Liver (tissue), 9 donors: Measurements from ENCODE around the gene ANKRD17. TPM values are rescaled to one million over a fixed set of nuclear protein-coding genes. Genes with fewer than 3 reads are reported as not detected.

Experiments
- DNase-seq: peaks from one replicate; pipeline ENCODE4 v3.0.0-alpha.2; 2017; ENCODE audit warnings: low spot score
- H3K27ac ChIP-seq, 2 donors: one replicate each; pipeline ENCODE4 v1.7.0; 2013; ENCODE audit warnings: inconsistent platforms in 2 of 2, low read length in 2 of 2, control low read depth in 1 of 2, low read depth in 1 of 2, mild to moderate bottlenecking in 1 of 2
- H3K27me3 ChIP-seq, 4 donors: one replicate each; pipeline versions ENCODE4 v1.6.1 to v1.7.0; 2013; ENCODE audit warnings: low read length in 3 of 4, inconsistent platforms in 1 of 4, mild to moderate bottlenecking in 1 of 4, moderate library complexity in 1 of 4; ENCODE audit not compliant: control insufficient read depth in 4 of 4, insufficient read depth in 4 of 4
- H3K36me3 ChIP-seq, 4 donors: one replicate each; pipeline versions ENCODE4 v1.6.1 to v1.7.0; 2013; ENCODE audit warnings: low read length in 3 of 4, mild to moderate bottlenecking in 3 of 4, low read depth in 1 of 4, moderate library complexity in 1 of 4; ENCODE audit not compliant: control insufficient read depth in 4 of 4, insufficient read depth in 3 of 4
- H3K4me1 ChIP-seq, 4 donors: one replicate each; pipeline versions ENCODE4 v1.6.1 to v1.7.0; 2013; ENCODE audit warnings: low read length in 3 of 4, mild to moderate bottlenecking in 3 of 4, moderate library complexity in 1 of 4; ENCODE audit not compliant: control insufficient read depth in 4 of 4, insufficient read depth in 4 of 4
- H3K4me3 ChIP-seq, 3 donors: one replicate each; pipeline versions ENCODE4 v1.6.1 to v1.7.0; 2013; ENCODE audit warnings: low read length in 3 of 3, control low read depth in 1 of 3, low read depth in 1 of 3, mild to moderate bottlenecking in 1 of 3
- H3K9ac ChIP-seq, 2 donors: one replicate each; pipeline ENCODE4 v1.7.0; 2013; ENCODE audit warnings: low read length in 2 of 2, mild to moderate bottlenecking in 2 of 2, moderate library complexity in 2 of 2, control low read depth in 1 of 2, low read depth in 1 of 2
- H3K9me3 ChIP-seq, 4 donors: one replicate each; pipeline versions ENCODE4 v1.6.1 to v1.7.0; 2013; ENCODE audit warnings: low read length in 3 of 4; ENCODE audit not compliant: control insufficient read depth in 4 of 4
- ATF3 ChIP-seq: IDR thresholded peaks from 2 replicates; pipeline ENCODE4 v1.6.1; 2016; ENCODE audit warnings: antibody characterized with exemption
- CTCF ChIP-seq: fragments of 150-350 bp; IDR thresholded peaks from 2 replicates; pipeline ENCODE4 v1.5.1; 2017; ENCODE audit warnings: improper control_type of control experiment, low read depth, low read length; ENCODE audit not compliant: missing input control
- EGR1 ChIP-seq, 2 donors: IDR thresholded peaks; 2 replicates each; pipeline ENCODE4 v1.6.1; 2016 to 2018; ENCODE audit warnings: antibody characterized with exemption in 2 of 2, low read depth in 2 of 2
- GABPA ChIP-seq, 2 donors: IDR thresholded peaks in 1 of 2; conservative IDR thresholded peaks in 1 of 2; 2 replicates each; pipeline ENCODE4 v1.6.1; 2016; ENCODE audit warnings: antibody characterized with exemption in 2 of 2, mild to moderate bottlenecking in 1 of 2, moderate library complexity in 1 of 2
- HNF4A ChIP-seq, 2 donors: conservative IDR thresholded peaks; 2 replicates each; pipeline ENCODE4 v1.6.1; 2016; ENCODE audit warnings: antibody characterized with exemption in 2 of 2, mild to moderate bottlenecking in 2 of 2
- HNF4G ChIP-seq: IDR thresholded peaks from 2 replicates; pipeline ENCODE4 v1.6.1; 2016; ENCODE audit warnings: antibody characterized with exemption
- JUND ChIP-seq, 2 donors: IDR thresholded peaks; 2 replicates each; pipeline ENCODE4 v1.6.1; 2016; ENCODE audit warnings: antibody characterized with exemption in 2 of 2
- MAX ChIP-seq: IDR thresholded peaks from 2 replicates; pipeline ENCODE4 v1.6.1; 2016; ENCODE audit warnings: antibody characterized with exemption
- NR2F2 ChIP-seq: IDR thresholded peaks from 2 replicates; pipeline ENCODE4 v1.6.1; 2016; ENCODE audit warnings: antibody characterized with exemption
- RAD21 ChIP-seq, 2 donors: IDR thresholded peaks; 2 replicates each; pipeline ENCODE4 v1.6.1; 2016; ENCODE audit warnings: antibody characterized with exemption in 2 of 2, mild to moderate bottlenecking in 2 of 2
- REST ChIP-seq: IDR thresholded peaks from 2 replicates; pipeline ENCODE4 v1.6.1; 2016; ENCODE audit warnings: antibody characterized with exemption, mild to moderate bottlenecking
- YY1 ChIP-seq: IDR thresholded peaks from 2 replicates; pipeline ENCODE4 v1.6.1; 2016; ENCODE audit warnings: antibody characterized with exemption, mild to moderate bottlenecking
- ZBTB33 ChIP-seq: IDR thresholded peaks from 2 replicates; pipeline ENCODE4 v1.6.1; 2016; ENCODE audit warnings: antibody characterized with exemption
- WGBS: extraction: QIAGEN DNeasy Blood & Tissue Kit; methylation state at CpG from one replicate; pipeline ENCODE4 v1.1.7; 2013; 5-methylcytosine and 5-hydroxymethylcytosine counted together
- polyA plus RNA-seq, 2 donors: library from polyadenylated mRNA; stranded (reverse) in 1 of 2; unstranded in 1 of 2; fragments of 200-250 nt in 1 of 2; fragments of >200 nt in 1 of 2; fragmentation: Nextera tagmentation in 1 of 2; extraction: Ambion mirVana in 1 of 2; gene quantifications; one replicate each; pipeline versions ENCODE4 v1.2.1 to v1.2.3, GENCODE V29; 2013 to 2015
- total RNA-seq, 2 donors: library from RNA; depleted of rRNA; stranded (reverse); fragments of >200 nt; gene quantifications; one replicate each; pipeline ENCODE4 v1.2.3, GENCODE V29; 2014
- donor health status: healthy.
- donor health status: healthy.
- donor health status: healthy.
- donor health status: healthy.
- donor health status: healthy.

The ANKRD17 gene
- total and polyA plus RNA-seq, 4 donors, result 11.6 to 38.5 (median 19.7) TPM

- no peaks in the 10 kb centered on the region for H3K9me3 ChIP-seq
- no peak overlapping the region for H3K4me3 ChIP-seq
- peaks cover 5 to 27% (median 13%) of the 10 kb centered on the region in 4 donors for H3K36me3 ChIP-seq
- 80% methylated on average over 4 of the region's 4 CpGs for WGBS
- no peak for TF ChIP-seq NR2F2
- no peak for TF ChIP-seq EGR1 (IDR thresholded peaks at IDR 0.05; ENCODE audit: low read depth in 2 of 2)
- peaks cover 0 to 14% (median under 1%) of the 10 kb centered on the region in 4 donors for H3K4me1 ChIP-seq
- H3K9ac ChIP-seq, result no peak overlapping the region
- no peak overlapping the region for H3K27ac ChIP-seq
- no peak for DNase-seq
- H3K27me3 ChIP-seq, result no peaks in the 10 kb centered on the region
Observed at GRCh38 chr4:73064536-73064935, 194.1 kb downstream of the ANKRD17 start.

GRCh38 chr4:73055241-73055897 lies 203.2 kb downstream of the ANKRD17 start:
- Histone ChIP-seq H3K9ac (no peak overlapping the region), H3K4me3 (no peak overlapping the region), H3K27me3 (no peaks in the 10 kb centered on the region), H3K9me3 (no peaks in the 10 kb centered on the region), H3K4me1 (no peaks in the 10 kb centered on the region), H3K27ac (no peak overlapping the region), H3K36me3 (peaks cover 10 to 44% (median 38%) of the 10 kb centered on the region in 4 donors)
- no peak for DNase-seq
- TF ChIP-seq MAX, result no peak
- no peak for TF ChIP-seq GABPA (IDR thresholded peaks at IDR 0.05 in 1 of 2, conservative IDR thresholded peaks at IDR 0.05 in 1 of 2)
- no peak for TF ChIP-seq REST
- no peak for TF ChIP-seq HNF4A (conservative IDR thresholded peaks at IDR 0.05)
- TF ChIP-seq EGR1 (IDR thresholded peaks at IDR 0.05; ENCODE audit: low read depth in 2 of 2), result no peak
- TF ChIP-seq RAD21 (IDR thresholded peaks at IDR 0.05), result no peak
- TF ChIP-seq NR2F2, result no peak
- TF ChIP-seq HNF4G, result no peak
- TF ChIP-seq YY1, result no peak
- TF ChIP-seq CTCF, result no peak
- no peak for TF ChIP-seq ZBTB33
- TF ChIP-seq ATF3, result no peak
- TF ChIP-seq JUND (IDR thresholded peaks at IDR 0.05), result no peak
- WGBS, result 90% methylated on average over 2 of the region's 2 CpGs
